IMR-90 (cell line): Measurements from ENCODE around the gene PYDC1. TPM values are rescaled to one million over a fixed set of nuclear protein-coding genes. Genes with fewer than 3 reads are reported as not detected.

ENCODE experiments used
- ATAC-seq: fragments of 200-7000 bp; cut with Tn5 transposase; 2 replicates; pipeline ENCODE4 v1.9.1; 2020; ENCODE audit warnings: low read depth, mild to moderate bottlenecking, moderate library complexity
- BruUV-seq: library from RNA; stranded (reverse); fragments of 400-500 nt; replicated peaks from 2 replicates; lab custom pipeline; 2021; lab: Mats Ljungman, UMichigan
- CTCF ChIA-PET: fragments of 300-600 bp; formaldehyde crosslinking; extraction: SDS; loops from one replicate; lab custom pipeline; 2021; ENCODE audit warnings: antibody characterized with exemption; lab: Yijun Ruan, JAX
- POLR2A ChIA-PET: fragments of 300-600 bp; sonication (Branson Sonifier 250); formaldehyde crosslinking; loops from one replicate; lab custom pipeline; 2022; ENCODE audit warnings: antibody characterized with exemption; ENCODE audit not compliant: unreplicated experiment; lab: Charles Lee
- DNase-seq: peaks from one replicate; pipeline ENCODE4 v3.0.0; 2013
- H2AFZ ChIP-seq: replicated peaks from 2 replicates; pipeline ENCODE3; 2013; ENCODE audit warnings: low read length, mild to moderate bottlenecking; ENCODE audit not compliant: poor library complexity
- H2AK5ac ChIP-seq: 2 replicates; pipeline ENCODE4 v1.6.1; 2013; ENCODE audit warnings: low read depth, low read length, inconsistent platforms
- H2AK9ac ChIP-seq: replicated peaks from 2 replicates; pipeline ENCODE3; 2013; ENCODE audit warnings: mild to moderate bottlenecking, low read depth, low read length, moderate library complexity; ENCODE audit not compliant: poor library complexity
- H2BK120ac ChIP-seq: 2 replicates; pipeline ENCODE4 v1.6.1; 2013; ENCODE audit warnings: low read depth, low read length, inconsistent platforms
- H2BK15ac ChIP-seq: 3 replicates; pipeline ENCODE4 v1.6.1; 2013; ENCODE audit warnings: low read depth, low read length, inconsistent platforms
- H2BK20ac ChIP-seq: 2 replicates; pipeline ENCODE4 v1.6.1; 2013; ENCODE audit warnings: low read depth, mild to moderate bottlenecking, inconsistent platforms, low read length, moderate library complexity
- H2BK5ac ChIP-seq: 2 replicates; pipeline ENCODE4 v1.6.1; 2013; ENCODE audit warnings: mild to moderate bottlenecking, low read depth, low read length, inconsistent platforms; ENCODE audit not compliant: poor library complexity, severe bottlenecking
- H3K14ac ChIP-seq: replicated peaks from 2 replicates; pipeline ENCODE4 v1.6.1; 2013; ENCODE audit warnings: low read depth, low read length, inconsistent platforms
- H3K18ac ChIP-seq: 2 replicates; pipeline ENCODE4 v1.6.1; 2013; ENCODE audit warnings: low read depth, low read length, control low read depth
- H3K23ac ChIP-seq: 2 replicates; pipeline ENCODE4 v1.6.1; 2013; ENCODE audit warnings: low read depth, low read length, inconsistent platforms
- H3K27ac ChIP-seq: 2 replicates; pipeline ENCODE4 v1.5.1; 2013; ENCODE audit warnings: mild to moderate bottlenecking, control low read depth, low read length; ENCODE audit not compliant: insufficient read depth
- H3K27me3 ChIP-seq: 2 replicates; pipeline ENCODE4 v1.6.1; 2013; ENCODE audit warnings: low read length; ENCODE audit not compliant: control insufficient read depth, insufficient read depth
- H3K36me3 ChIP-seq: 2 replicates; pipeline ENCODE4 v1.6.1; 2013; ENCODE audit warnings: low read length, mixed read lengths; ENCODE audit not compliant: control insufficient read depth, insufficient read depth
- H3K4ac ChIP-seq: 2 replicates; pipeline ENCODE4 v1.6.1; 2013; ENCODE audit warnings: low read depth, low read length, inconsistent platforms
- H3K4me1 ChIP-seq: 2 replicates; pipeline ENCODE4 v1.6.1; 2013; ENCODE audit warnings: low read length, mixed read lengths; ENCODE audit not compliant: control insufficient read depth, insufficient read depth
- H3K4me2 ChIP-seq: 2 replicates; pipeline ENCODE4 v1.6.1; 2013; ENCODE audit warnings: low read depth, mild to moderate bottlenecking, control low read depth, low read length, moderate library complexity
- H3K4me3 ChIP-seq: 2 replicates; pipeline ENCODE4 v1.5.1; 2013; ENCODE audit warnings: low read depth, mild to moderate bottlenecking, control low read depth, low read length, moderate library complexity; ENCODE audit not compliant: insufficient read depth
- H3K56ac ChIP-seq: 2 replicates; pipeline ENCODE4 v1.6.1; 2013; ENCODE audit warnings: low read length, inconsistent platforms; ENCODE audit not compliant: insufficient read depth; ENCODE audit errors: extremely low read depth
- H3K79me1 ChIP-seq, 2 experiments: 2 replicates each; pipeline ENCODE4 v1.6.1; 2013; ENCODE audit warnings: low read length in 2 of 2, inconsistent platforms in 1 of 2, low read depth in 1 of 2
- H3K9ac ChIP-seq: 2 replicates; pipeline ENCODE4 v1.6.1; 2013; ENCODE audit warnings: low read depth, low read length, control low read depth
- H3K9me1 ChIP-seq: 2 replicates; pipeline ENCODE4 v1.6.1; 2013; ENCODE audit warnings: low read length, inconsistent platforms; ENCODE audit not compliant: insufficient read depth
- H3K9me3 ChIP-seq: 2 replicates; pipeline ENCODE4 v1.6.1; 2013; ENCODE audit warnings: low read length; ENCODE audit not compliant: control insufficient read depth, insufficient read depth
- H4K20me1 ChIP-seq: 2 replicates; pipeline ENCODE4 v1.6.1; 2013; ENCODE audit warnings: low read length, inconsistent platforms; ENCODE audit not compliant: insufficient read depth
- H4K5ac ChIP-seq: 2 replicates; pipeline ENCODE4 v1.6.1; 2013; ENCODE audit warnings: mild to moderate bottlenecking, low read depth, low read length, control low read depth
- H4K8ac ChIP-seq, 2 experiments: 2 replicates each; pipeline ENCODE4 v1.6.1; 2013; ENCODE audit warnings: low read depth in 2 of 2, low read length in 2 of 2, control low read depth in 1 of 2, inconsistent platforms in 1 of 2
- H4K91ac ChIP-seq: 2 replicates; pipeline ENCODE4 v1.6.1; 2013; ENCODE audit warnings: low read depth, low read length, inconsistent platforms; ENCODE audit not compliant: insufficient read depth
- BHLHE40 ChIP-seq: fragments of 150-350 bp; IDR thresholded peaks from 2 replicates; pipeline ENCODE4 v1.6.1; 2016; ENCODE audit warnings: mild to moderate bottlenecking, low read depth, low read length
- CHD1 ChIP-seq: IDR thresholded peaks from 2 replicates; pipeline ENCODE4 v1.6.1; 2012; ENCODE audit warnings: low read depth, low read length, improper control_type of control experiment
- CTCF ChIP-seq: conservative IDR thresholded peaks from 2 replicates; pipeline ENCODE4 v1.5.1; 2012; ENCODE audit warnings: mild to moderate bottlenecking, low read depth, low read length, improper control_type of control experiment
- FOS ChIP-seq: fragments of 150-350 bp; IDR thresholded peaks from 2 replicates; pipeline ENCODE4 v1.6.1; 2016; ENCODE audit warnings: low read depth, low read length
- MAFK ChIP-seq: IDR thresholded peaks from 2 replicates; pipeline ENCODE4 v1.6.1; 2012; ENCODE audit warnings: low read depth, low read length, improper control_type of control experiment
- MAZ ChIP-seq: IDR thresholded peaks from 2 replicates; pipeline ENCODE4 v1.6.1; 2012; ENCODE audit warnings: low read depth, mild to moderate bottlenecking, low read length, improper control_type of control experiment, moderate library complexity, borderline replicate concordance
- MXI1 ChIP-seq: IDR thresholded peaks from 2 replicates; pipeline ENCODE4 v1.6.1; 2012; ENCODE audit warnings: low read depth, mild to moderate bottlenecking, low read length, moderate library complexity, borderline replicate concordance
- NFE2L2 ChIP-seq: fragments of 150-350 bp; IDR thresholded peaks from 2 replicates; pipeline ENCODE4 v1.6.1; 2016; ENCODE audit warnings: low read depth, mild to moderate bottlenecking, low read length
- POLR2A ChIP-seq: IDR thresholded peaks from 2 replicates; pipeline ENCODE4 v1.6.1; 2012; ENCODE audit warnings: mild to moderate bottlenecking, low read depth, low read length
- RAD21 ChIP-seq: IDR thresholded peaks from 2 replicates; pipeline ENCODE4 v1.6.1; 2012; ENCODE audit warnings: low read length, improper control_type of control experiment
- RCOR1 ChIP-seq: IDR thresholded peaks from 2 replicates; pipeline ENCODE4 v1.6.1; 2012; ENCODE audit warnings: mild to moderate bottlenecking, low read length, improper control_type of control experiment; ENCODE audit not compliant: insufficient replicate concordance
- RFX5 ChIP-seq: IDR thresholded peaks from 2 replicates; pipeline ENCODE4 v1.8.0; 2012; ENCODE audit warnings: low read depth, mild to moderate bottlenecking, low read length, moderate library complexity
- SMC3 ChIP-seq: fragments of 150-350 bp; IDR thresholded peaks from 2 replicates; pipeline ENCODE4 v1.6.1; 2016; ENCODE audit warnings: low read depth, mild to moderate bottlenecking, antibody characterized with exemption, low read length, moderate library complexity
- WGBS, 2 experiments: methylation state at CpG; one replicate each; pipeline versions ENCODE4 v1.1.5 to v1.1.7; 2013; ENCODE audit warnings: missing lambda C conversion rate in 2 of 2; ENCODE audit not compliant: insufficient read length in 1 of 2; ENCODE audit errors: extremely low coverage in 2 of 2; 5-methylcytosine and 5-hydroxymethylcytosine counted together
- dilution Hi-C: fragments of 300-500 bp; cut with HindIII; formaldehyde crosslinking; loops from one replicate; pipeline ENCODE4 v1.14.3; 2018; ENCODE audit warnings: low sequenced_read_pairs; ENCODE audit not compliant: unreplicated experiment
- in situ Hi-C: fragments of 300-500 bp; cut with MboI; formaldehyde crosslinking; loops from 3 replicates; pipeline ENCODE4 v1.14.3; 2019; ENCODE audit warnings: low sequenced_read_pairs, inconsistent platforms, mixed read lengths
- intact Hi-C: fragments of 100-400 bp; cut with micrococcal nuclease; formaldehyde crosslinking; loops from 2 replicates; pipeline ENCODE4 v1.10.0; 2022
- polyA plus RNA-seq, 3 experiments: library from polyadenylated mRNA; depleted of rRNA; stranded (reverse); fragments of >200 nt; gene quantifications; 2 replicates each; pipeline ENCODE4 v1.2.3, GENCODE V29; 2012; ENCODE audit warnings: low replicate concordance in 1 of 3
- total RNA-seq: library from RNA; depleted of rRNA; stranded (reverse); fragments of >200 nt; gene quantifications from 2 replicates; pipeline ENCODE4 v1.2.3, GENCODE V29; 2012
- TF ChIP-seq, protein P1 (sequence below): fragments of 150-350 bp; IDR thresholded peaks from 2 replicates; pipeline ENCODE4 v1.6.1; 2016; ENCODE audit warnings: low read depth, mild to moderate bottlenecking, low read length, moderate library complexity, borderline replicate concordance

PYDC1 gene
- total and polyA plus RNA-seq, 2 of the 4 experiments (the other 2 are of a cell fraction): not detected

- Histone ChIP-seq H4K8ac (no peak overlapping the region; a peak in 2 of 4 replicates), H2AK9ac (peak overlapping the region; percentile 85), H3K14ac (peak overlapping the region; percentile 84), H3K18ac (no peak overlapping the region), H3K9me1 (peaks cover 7% of the 10 kb centered on the region; the same call in 1 of the 2 replicates), H2BK15ac (no peak overlapping the region), H2BK20ac (no peak overlapping the region), H3K9me3 (no peaks in the 10 kb centered on the region), H4K91ac (0 out of 2 replicates have a peak overlapping the region, but pooled peaks have one; percentile 7), H3K4me2 (peak overlapping the region; percentile 81), H2AFZ (no peak overlapping the region), H3K36me3 (peaks cover 41% of the 10 kb centered on the region), H3K4ac (peak overlapping the region; percentile 84), H4K5ac (no peak overlapping the region), H3K56ac (peak overlapping the region; percentile 45; the same call in 1 of the 2 replicates), H3K27me3 (no peaks in the 10 kb centered on the region), H2AK5ac (peak overlapping the region; percentile 61), H3K9ac (peak overlapping the region; percentile 79), H2BK120ac (no peak overlapping the region), H4K20me1 (peaks cover 66% of the 10 kb centered on the region), H3K4me1 (peaks cover 6% of the 10 kb centered on the region; the same call in 1 of the 2 replicates), H3K4me3 (peak overlapping the region; percentile 69), H3K27ac (peak overlapping the region; percentile 96), H3K79me1 (peaks cover 10 to 50% of the 10 kb centered on the region in 2 experiments), H2BK5ac (peak overlapping the region; percentile 54), H3K23ac (peak overlapping the region; percentile 73)
- no peak for ATAC-seq
- DNase-seq: peak; percentile 44
- in situ Hi-C loops (no loop called here), dilution Hi-C loops (no loop called here), intact Hi-C loops (loop anchor here (10.0 kb wide), 1 partner anchor 694 kb away; the partner anchor contains the start of gene ZNF267)
- CTCF ChIA-PET: no interaction called here
- BruUV-seq: TSS peak; percentile 42
- 0% methylated on average over 14 of the region's 31 CpGs; no CpG with 5 or more reads in 1 of the 2 experiments for WGBS, 2 experiments
- POLR2A ChIA-PET: interaction anchor here (0.9 to 2.0 kb wide), 2 partner anchors 25 to 39 kb away, joined by 7 to 9 read pairs; no protein-coding TSS in a partner anchor
- TF ChIP-seq NFE2L2 (no peak), BHLHE40 (no peak), RCOR1 (no peak), FOS (no peak), MAZ (no peak), CHD1 (no peak), RFX5 (no peak), MAFK (no peak), RAD21 (no peak), POLR2A (no peak), MXI1 (no peak), SMC3 (no peak), CTCF (no peak)
- TF ChIP-seq, protein P1, sequence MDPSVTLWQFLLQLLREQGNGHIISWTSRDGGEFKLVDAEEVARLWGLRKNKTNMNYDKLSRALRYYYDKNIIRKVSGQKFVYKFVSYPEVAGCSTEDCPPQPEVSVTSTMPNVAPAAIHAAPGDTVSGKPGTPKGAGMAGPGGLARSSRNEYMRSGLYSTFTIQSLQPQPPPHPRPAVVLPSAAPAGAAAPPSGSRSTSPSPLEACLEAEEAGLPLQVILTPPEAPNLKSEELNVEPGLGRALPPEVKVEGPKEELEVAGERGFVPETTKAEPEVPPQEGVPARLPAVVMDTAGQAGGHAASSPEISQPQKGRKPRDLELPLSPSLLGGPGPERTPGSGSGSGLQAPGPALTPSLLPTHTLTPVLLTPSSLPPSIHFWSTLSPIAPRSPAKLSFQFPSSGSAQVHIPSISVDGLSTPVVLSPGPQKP: no peak
Measured at GRCh38 chr16:31181102-31181830, 35.7 kb downstream of the PYDC1 start.
